Activated naive CD8-positive, alpha-beta T cell treated with anti-CD3 and anti-CD28 coated beads for 36 hours (primary cell): ENCODE measurements around the gene GAGE12H. TPM values are rescaled to one million over a fixed set of nuclear protein-coding genes. Genes with fewer than 3 reads are reported as not detected.
"Not testable (repeated sequence)": the region's sequence is repeated elsewhere in the genome, so short reads cannot be mapped to it uniquely, and the experiment has no call there.

Source experiments
- DNase-seq: peaks from one replicate; pipeline ENCODE4 v3.0.0; 2021
- H3K27ac Mint-ChIP-seq: one replicate; pipeline ENCODE4 v1.8.0; 2022; ENCODE audit warnings: mild to moderate bottlenecking, moderate library complexity, mixed read lengths
- H3K27me3 Mint-ChIP-seq: one replicate; pipeline ENCODE4 v1.8.0; 2022; ENCODE audit warnings: mild to moderate bottlenecking, mixed read lengths
- H3K36me3 Mint-ChIP-seq: one replicate; pipeline ENCODE4 v1.8.0; 2021; ENCODE audit warnings: mild to moderate bottlenecking, mixed read lengths
- H3K4me1 Mint-ChIP-seq: one replicate; pipeline ENCODE4 v1.8.0; 2021; ENCODE audit warnings: mixed read lengths
- H3K4me3 Mint-ChIP-seq: one replicate; pipeline ENCODE4 v1.8.0; 2022; ENCODE audit warnings: mild to moderate bottlenecking, moderate library complexity, mixed read lengths
- H3K9me3 Mint-ChIP-seq: one replicate; pipeline ENCODE4 v1.8.0; 2022; ENCODE audit warnings: mixed read lengths
- total RNA-seq, 2 experiments: library from RNA; stranded (reverse); gene quantifications; one replicate each; pipeline ENCODE4 v1.2.3, GENCODE V29; 2021

Gene GAGE12H
- total RNA-seq, result not detected

DNA sequence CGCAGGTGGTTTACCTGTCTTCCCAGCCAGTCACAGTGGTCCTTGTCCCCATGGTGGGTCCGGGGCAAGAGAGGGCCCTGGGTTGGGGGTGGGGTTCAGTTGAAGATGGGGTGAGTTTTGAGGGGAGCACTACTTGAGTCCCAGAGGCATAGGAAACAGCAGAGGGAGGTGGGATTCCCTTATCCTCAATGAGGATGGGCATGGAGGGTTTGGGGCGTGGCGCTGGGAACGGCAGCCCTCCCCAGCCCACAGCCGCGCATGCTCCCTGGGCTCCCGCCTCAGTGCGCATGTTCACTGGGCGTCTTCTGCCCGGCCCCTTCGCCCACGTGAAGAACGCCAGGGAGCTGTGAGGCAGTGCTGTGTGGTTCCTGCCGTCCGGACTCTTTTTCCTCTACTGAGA lies at the start of gene GAGE12H:
GAGE12H (plus strand) TSS at position 301 of the 400 bp plus-strand sequence. CDS start 1,155 bp downstream, outside the sequence.
- not testable (repeated sequence) for H3K36me3 Mint-ChIP-seq, H3K9me3 Mint-ChIP-seq, H3K4me3 Mint-ChIP-seq, H3K27me3 Mint-ChIP-seq, H3K4me1 Mint-ChIP-seq, H3K27ac Mint-ChIP-seq, DNase-seq

GRCh38 chrX:49531877-49532276 lies 47.9 kb upstream of the GAGE12H start, which contains the start of gene GAGE12C:
GAGE12C (plus strand) TSS chrX:49532177; CDS start chrX:49533332, 1,155 bp downstream.
- H3K27me3 Mint-ChIP-seq, result not testable (repeated sequence)

GRCh38 chrX:49541433-49541832 lies 38.3 kb upstream of the GAGE12H start, which contains the start of gene GAGE12D:
GAGE12D (plus strand) TSS chrX:49541733; CDS start chrX:49542888, 1,155 bp downstream.
- H3K27ac Mint-ChIP-seq, H3K9me3 Mint-ChIP-seq, DNase-seq, H3K36me3 Mint-ChIP-seq, H3K4me1 Mint-ChIP-seq, H3K27me3 Mint-ChIP-seq, H3K4me3 Mint-ChIP-seq: not testable (repeated sequence)

More at GRCh38 chrX:49531877-49532276, 47.9 kb upstream of the GAGE12H start, which contains the start of gene GAGE12C:
- H3K27ac Mint-ChIP-seq, H3K9me3 Mint-ChIP-seq, H3K4me1 Mint-ChIP-seq, H3K36me3 Mint-ChIP-seq, H3K4me3 Mint-ChIP-seq, DNase-seq: not testable (repeated sequence)

DNA sequence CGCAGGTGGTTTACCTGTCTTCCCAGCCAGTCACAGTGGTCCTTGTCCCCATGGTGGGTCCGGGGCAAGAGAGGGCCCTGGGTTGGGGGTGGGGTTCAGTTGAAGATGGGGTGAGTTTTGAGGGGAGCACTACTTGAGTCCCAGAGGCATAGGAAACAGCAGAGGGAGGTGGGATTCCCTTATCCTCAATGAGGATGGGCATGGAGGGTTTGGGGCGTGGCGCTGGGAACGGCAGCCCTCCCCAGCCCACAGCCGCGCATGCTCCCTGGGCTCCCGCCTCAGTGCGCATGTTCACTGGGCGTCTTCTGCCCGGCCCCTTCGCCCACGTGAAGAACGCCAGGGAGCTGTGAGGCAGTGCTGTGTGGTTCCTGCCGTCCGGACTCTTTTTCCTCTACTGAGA lies 28.8 kb upstream of the GAGE12H start, which contains the start of gene GAGE12E:
GAGE12E (plus strand) TSS at position 301 of the 400 bp plus-strand sequence. CDS start 1,155 bp downstream, outside the sequence.
- not testable (repeated sequence) for H3K9me3 Mint-ChIP-seq, H3K27ac Mint-ChIP-seq, H3K4me3 Mint-ChIP-seq, H3K36me3 Mint-ChIP-seq, DNase-seq, H3K27me3 Mint-ChIP-seq, H3K4me1 Mint-ChIP-seq

DNA sequence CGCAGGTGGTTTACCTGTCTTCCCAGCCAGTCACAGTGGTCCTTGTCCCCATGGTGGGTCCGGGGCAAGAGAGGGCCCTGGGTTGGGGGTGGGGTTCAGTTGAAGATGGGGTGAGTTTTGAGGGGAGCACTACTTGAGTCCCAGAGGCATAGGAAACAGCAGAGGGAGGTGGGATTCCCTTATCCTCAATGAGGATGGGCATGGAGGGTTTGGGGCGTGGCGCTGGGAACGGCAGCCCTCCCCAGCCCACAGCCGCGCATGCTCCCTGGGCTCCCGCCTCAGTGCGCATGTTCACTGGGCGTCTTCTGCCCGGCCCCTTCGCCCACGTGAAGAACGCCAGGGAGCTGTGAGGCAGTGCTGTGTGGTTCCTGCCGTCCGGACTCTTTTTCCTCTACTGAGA lies 19.2 kb upstream of the GAGE12H start, which contains the start of gene GAGE12F:
GAGE12F (plus strand) TSS at position 301 of the 400 bp plus-strand sequence. CDS start 1,155 bp downstream, outside the sequence.
- H3K27ac Mint-ChIP-seq, H3K4me1 Mint-ChIP-seq, H3K36me3 Mint-ChIP-seq, H3K27me3 Mint-ChIP-seq, H3K9me3 Mint-ChIP-seq, H3K4me3 Mint-ChIP-seq, DNase-seq: not testable (repeated sequence)

GRCh38 chrX:49568728-49569127 lies 11.0 kb upstream of the GAGE12H start:
- H3K27ac Mint-ChIP-seq, H3K27me3 Mint-ChIP-seq, H3K9me3 Mint-ChIP-seq: not testable (repeated sequence)

DNA sequence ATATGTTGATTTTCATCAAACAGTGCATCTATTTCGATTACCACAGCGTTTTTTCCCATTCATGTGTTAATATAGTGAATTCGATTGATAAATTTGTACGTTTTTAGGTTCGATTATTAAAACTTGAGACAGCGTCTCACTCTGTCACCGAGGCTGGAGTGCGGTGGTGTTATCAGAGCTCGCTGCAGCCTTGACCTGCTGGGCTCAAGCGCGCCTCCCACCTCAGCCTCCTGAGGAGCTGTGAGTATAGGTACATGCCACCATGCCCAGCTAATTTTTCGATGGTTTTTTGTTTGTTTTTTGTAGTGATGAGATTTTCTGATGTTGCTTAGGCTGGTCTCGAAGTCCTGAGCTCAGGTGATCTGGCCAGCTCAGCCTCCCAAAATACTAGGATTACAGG lies 10.6 kb upstream of the GAGE12H start:
- not testable (repeated sequence) for H3K27ac Mint-ChIP-seq, DNase-seq, H3K4me3 Mint-ChIP-seq, H3K36me3 Mint-ChIP-seq, H3K27me3 Mint-ChIP-seq, H3K9me3 Mint-ChIP-seq, H3K4me1 Mint-ChIP-seq

More at GRCh38 chrX:49568728-49569127, 11.0 kb upstream of the GAGE12H start:
- H3K4me3 Mint-ChIP-seq, H3K36me3 Mint-ChIP-seq, DNase-seq, H3K4me1 Mint-ChIP-seq: not testable (repeated sequence)

- not testable (repeated sequence) for H3K27me3 Mint-ChIP-seq, H3K4me1 Mint-ChIP-seq
Measured at GRCh38 chrX:49570100-49570499, 9.6 kb upstream of the GAGE12H start, which contains the start of gene GAGE12G. GAGE12G (plus strand) TSS chrX:49570400; CDS start chrX:49571555, 1,155 bp downstream.

GRCh38 chrX:49589196-49589595 lies 9.4 kb downstream of the GAGE12H start, which contains the start of gene GAGE2A:
GAGE2A (plus strand) TSS chrX:49589496; CDS start chrX:49590651, 1,155 bp downstream.
- not testable (repeated sequence) for H3K4me1 Mint-ChIP-seq, H3K9me3 Mint-ChIP-seq, DNase-seq, H3K36me3 Mint-ChIP-seq, H3K27me3 Mint-ChIP-seq, H3K4me3 Mint-ChIP-seq, H3K27ac Mint-ChIP-seq

More at GRCh38 chrX:49570100-49570499, 9.6 kb upstream of the GAGE12H start, which contains the start of gene GAGE12G:
- not testable (repeated sequence) for H3K36me3 Mint-ChIP-seq, H3K4me3 Mint-ChIP-seq, H3K27ac Mint-ChIP-seq, H3K9me3 Mint-ChIP-seq, DNase-seq

DNA sequence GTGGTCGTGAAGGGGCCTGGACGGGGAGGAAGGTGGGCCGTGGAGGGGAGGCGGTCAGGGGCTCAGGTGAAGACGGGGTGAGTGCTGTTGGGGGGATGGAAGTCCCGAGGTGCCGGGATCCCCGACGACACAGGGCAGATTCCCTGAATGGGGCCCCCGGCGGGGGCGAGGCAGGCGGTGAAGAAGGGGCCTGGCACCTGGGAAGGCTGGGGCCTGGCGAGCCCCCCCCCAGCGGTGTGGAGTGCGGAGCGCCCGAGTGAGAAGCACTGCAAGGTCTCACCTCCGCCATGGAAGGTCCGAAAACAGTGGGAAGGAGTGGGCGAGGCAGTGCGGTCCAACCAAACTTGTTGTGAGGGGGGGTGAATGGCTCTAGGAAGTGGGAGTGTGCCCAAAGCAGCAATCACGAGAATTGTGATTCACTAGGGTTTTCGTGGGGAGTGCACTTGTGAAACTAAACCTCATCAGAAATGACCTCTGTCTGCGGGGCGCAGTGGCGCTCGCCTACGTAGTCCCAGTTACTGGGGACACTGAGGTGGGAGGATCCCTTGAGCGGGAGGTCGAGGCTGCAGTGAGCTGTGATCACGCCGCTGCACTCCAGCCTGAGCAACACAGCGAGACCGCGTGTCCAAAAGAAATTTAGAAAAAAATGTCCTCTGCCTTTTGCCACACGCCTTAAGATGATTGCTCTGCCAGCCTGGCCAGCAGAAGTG lies 10.2 kb downstream of the GAGE12H start:
- not testable (repeated sequence) for DNase-seq, H3K4me3 Mint-ChIP-seq, H3K27me3 Mint-ChIP-seq, H3K4me1 Mint-ChIP-seq, H3K36me3 Mint-ChIP-seq, H3K27ac Mint-ChIP-seq, H3K9me3 Mint-ChIP-seq

- not testable (repeated sequence) for H3K4me3 Mint-ChIP-seq, H3K27ac Mint-ChIP-seq, H3K36me3 Mint-ChIP-seq, DNase-seq, H3K4me1 Mint-ChIP-seq, H3K9me3 Mint-ChIP-seq, H3K27me3 Mint-ChIP-seq
Measured at GRCh38 chrX:49590488-49590887, 10.7 kb downstream of the GAGE12H start.

DNA sequence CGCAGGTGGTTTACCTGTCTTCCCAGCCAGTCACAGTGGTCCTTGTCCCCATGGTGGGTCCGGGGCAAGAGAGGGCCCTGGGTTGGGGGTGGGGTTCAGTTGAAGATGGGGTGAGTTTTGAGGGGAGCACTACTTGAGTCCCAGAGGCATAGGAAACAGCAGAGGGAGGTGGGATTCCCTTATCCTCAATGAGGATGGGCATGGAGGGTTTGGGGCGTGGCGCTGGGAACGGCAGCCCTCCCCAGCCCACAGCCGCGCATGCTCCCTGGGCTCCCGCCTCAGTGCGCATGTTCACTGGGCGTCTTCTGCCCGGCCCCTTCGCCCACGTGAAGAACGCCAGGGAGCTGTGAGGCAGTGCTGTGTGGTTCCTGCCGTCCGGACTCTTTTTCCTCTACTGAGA lies 19.0 kb downstream of the GAGE12H start, which contains the start of gene GAGE1:
GAGE1 (plus strand) TSS at position 301 of the 400 bp plus-strand sequence. CDS start 1,155 bp downstream, outside the sequence.
- H3K9me3 Mint-ChIP-seq, H3K36me3 Mint-ChIP-seq, H3K4me1 Mint-ChIP-seq, DNase-seq, H3K4me3 Mint-ChIP-seq, H3K27me3 Mint-ChIP-seq, H3K27ac Mint-ChIP-seq: not testable (repeated sequence)

DNA sequence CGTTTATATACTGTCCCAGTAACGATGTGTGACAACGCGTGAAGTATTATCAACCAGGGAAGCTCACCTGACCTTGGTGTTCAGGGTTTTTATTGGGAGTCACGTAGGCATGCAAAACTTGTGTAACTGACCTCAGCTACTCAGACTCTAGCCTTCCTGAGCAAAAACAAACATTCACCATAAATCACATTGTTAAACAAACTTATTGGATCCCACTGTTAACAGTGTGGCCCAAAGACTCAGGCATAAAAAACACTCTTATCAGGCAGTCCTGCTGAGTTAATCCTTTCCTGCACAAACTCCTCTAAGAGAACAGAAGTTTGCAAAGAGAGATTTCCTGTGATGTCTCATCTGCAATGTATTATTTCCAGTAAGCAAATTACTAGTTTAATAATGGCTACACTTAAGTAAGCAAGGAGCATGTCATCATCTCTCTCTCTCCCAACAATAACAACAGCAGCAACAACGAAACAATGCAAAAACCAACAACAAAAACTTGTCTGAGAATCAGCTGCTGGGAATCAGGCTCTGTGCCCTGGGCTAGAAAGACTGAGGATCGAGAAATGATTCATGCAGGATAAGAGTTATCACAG lies 31.1 kb downstream of the GAGE12H start:
- H3K9me3 Mint-ChIP-seq, result no peaks in the 10 kb centered on the region
- H3K4me3 Mint-ChIP-seq, result no peak overlapping the region
- no peak overlapping the region for H3K27ac Mint-ChIP-seq
- no peaks in the 10 kb centered on the region for H3K4me1 Mint-ChIP-seq
- H3K27me3 Mint-ChIP-seq, result no peaks in the 10 kb centered on the region
- H3K36me3 Mint-ChIP-seq, result no peaks in the 10 kb centered on the region
- DNase-seq, result no peak

DNA sequence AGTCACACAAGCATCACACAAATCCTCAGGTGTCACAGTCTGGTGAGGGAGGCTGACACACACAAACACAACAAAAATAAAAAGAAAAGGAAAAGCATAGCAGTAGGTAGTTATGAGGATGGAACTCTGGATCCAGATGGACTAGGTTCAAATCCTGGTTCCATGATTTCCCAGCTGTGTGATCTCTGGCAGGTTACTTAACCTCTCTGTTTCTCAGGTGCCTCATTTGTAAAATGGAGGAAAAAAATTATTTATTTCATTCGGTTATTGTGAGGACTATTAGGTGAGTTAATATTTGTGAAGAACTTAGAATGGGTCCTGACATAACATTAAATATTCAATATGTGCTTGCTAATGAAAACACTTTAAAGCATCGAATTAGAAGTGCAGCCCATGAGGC lies 38.8 kb downstream of the GAGE12H start:
- Mint-ChIP-seq H3K36me3 (no peaks in the 10 kb centered on the region), H3K27me3 (no peaks in the 10 kb centered on the region), H3K4me1 (no peaks in the 10 kb centered on the region), H3K9me3 (no peaks in the 10 kb centered on the region), H3K27ac (no peak overlapping the region), H3K4me3 (no peak overlapping the region)
- no peak for DNase-seq

DNA sequence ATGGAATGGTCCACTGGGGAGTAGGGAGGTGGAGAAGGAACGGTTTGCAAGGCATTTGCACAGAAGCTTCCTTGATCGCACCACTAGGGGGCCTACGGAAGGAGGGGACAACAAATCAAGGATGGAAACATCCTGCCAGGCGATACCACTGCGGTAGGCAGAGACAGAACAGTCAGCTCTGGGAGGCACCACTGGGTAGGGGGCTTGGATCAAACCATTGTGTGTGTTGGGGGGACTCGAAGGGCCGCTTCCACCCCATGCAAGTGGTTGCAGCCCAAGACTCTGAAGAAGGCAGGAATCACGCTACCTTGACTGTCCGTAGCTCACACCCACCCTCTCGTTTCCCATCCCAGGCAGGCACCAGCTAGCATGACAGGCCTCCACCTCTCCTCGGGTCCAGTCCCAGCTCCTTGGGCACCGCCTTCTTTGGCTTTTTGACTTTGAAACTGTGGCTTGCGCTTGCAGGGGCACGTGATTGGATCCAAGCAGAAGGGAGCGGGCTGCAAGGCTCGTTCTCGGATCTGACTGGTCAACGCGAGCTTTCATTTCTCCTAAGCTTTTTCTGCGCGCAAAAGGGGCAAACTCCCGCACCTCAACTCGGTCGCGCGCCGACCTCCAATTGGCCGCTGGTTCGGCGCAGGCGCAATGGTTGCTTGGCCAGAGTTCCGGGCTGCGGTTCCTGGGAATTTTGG lies 47.5 kb downstream of the GAGE12H start:
- Mint-ChIP-seq H3K27ac (peak overlapping the region; percentile 54), H3K27me3 (peaks cover 6% of the 10 kb centered on the region), H3K9me3 (peaks cover 4% of the 10 kb centered on the region), H3K36me3 (no peaks in the 10 kb centered on the region), H3K4me1 (no peaks in the 10 kb centered on the region), H3K4me3 (peak overlapping the region; percentile 67)
- DNase-seq, result peak; percentile 38
